AG10803 (cell line): ENCODE results near the gene RALA.
"Not testable (repeated sequence)": the region's sequence is repeated elsewhere in the genome, so short reads cannot be mapped to it uniquely, and the experiment has no call there.

Source experiments
- DNase-seq: peaks from one replicate; pipeline ENCODE4 v3.0.0; 2010; ENCODE audit warnings: low read depth
- H3K4me3 ChIP-seq: 2 replicates; pipeline ENCODE4 v1.5.1; 2011; ENCODE audit warnings: mild to moderate bottlenecking, low read length, control low read depth
- CTCF ChIP-seq: conservative IDR thresholded peaks from 2 replicates; pipeline ENCODE4 v1.5.1; 2011; ENCODE audit warnings: mild to moderate bottlenecking, low read length, control low read depth, inconsistent platforms

RALA gene

GRCh38 chr7:39681887-39682441 lies 58.6 kb downstream of the RALA start:
- no peak overlapping the region for H3K4me3 ChIP-seq
- TF ChIP-seq CTCF: no peak
- peak; percentile 20 for DNase-seq

GRCh38 chr7:39683216-39683845 lies 60.0 kb downstream of the RALA start:
- peak overlapping the region; percentile 7; the same call in 1 of the 2 replicates for H3K4me3 ChIP-seq
- DNase-seq: peak; percentile 76
- TF ChIP-seq CTCF: no peak

DNA sequence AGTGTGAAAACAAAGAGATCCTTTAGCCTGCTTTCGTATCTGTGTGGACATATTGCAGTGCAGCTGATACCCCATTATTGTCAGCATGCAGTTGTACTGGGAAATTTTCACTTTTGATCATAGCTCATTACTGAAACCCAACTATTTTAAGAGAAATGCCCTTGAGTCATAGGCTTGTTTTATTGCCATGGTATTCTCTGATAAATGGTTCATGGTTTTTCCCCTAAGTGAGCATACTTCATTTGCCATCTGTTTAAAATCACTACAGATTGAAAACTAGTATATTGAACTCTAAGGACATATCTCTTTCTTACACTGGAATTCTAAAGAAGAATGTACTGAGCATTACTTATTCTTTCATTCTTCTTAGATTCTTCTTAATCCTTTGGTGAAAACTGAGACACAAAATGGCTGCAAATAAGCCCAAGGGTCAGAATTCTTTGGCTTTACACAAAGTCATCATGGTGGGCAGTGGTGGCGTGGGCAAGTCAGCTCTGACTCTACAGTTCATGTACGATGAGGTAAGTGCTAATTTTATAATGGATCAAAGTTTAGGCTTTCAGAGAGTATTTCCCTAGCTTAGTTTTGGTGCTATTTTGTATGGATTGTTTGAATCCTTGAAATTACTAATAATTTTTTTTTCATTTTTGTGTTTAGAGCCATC lies 63.0 kb downstream of the RALA start:
- no peak overlapping the region for H3K4me3 ChIP-seq
- TF ChIP-seq CTCF: no peak
- peak; percentile 82 for DNase-seq

- no peak overlapping the region for H3K4me3 ChIP-seq
- no peak for TF ChIP-seq CTCF
- DNase-seq: peak; percentile 46
Observed at GRCh38 chr7:39688611-39689480, 65.5 kb downstream of the RALA start.

GRCh38 chr7:39691821-39692220 lies 68.4 kb downstream of the RALA start:
- H3K4me3 ChIP-seq: no peak overlapping the region
- TF ChIP-seq CTCF: no peak
- peak; percentile 65 for DNase-seq

DNA sequence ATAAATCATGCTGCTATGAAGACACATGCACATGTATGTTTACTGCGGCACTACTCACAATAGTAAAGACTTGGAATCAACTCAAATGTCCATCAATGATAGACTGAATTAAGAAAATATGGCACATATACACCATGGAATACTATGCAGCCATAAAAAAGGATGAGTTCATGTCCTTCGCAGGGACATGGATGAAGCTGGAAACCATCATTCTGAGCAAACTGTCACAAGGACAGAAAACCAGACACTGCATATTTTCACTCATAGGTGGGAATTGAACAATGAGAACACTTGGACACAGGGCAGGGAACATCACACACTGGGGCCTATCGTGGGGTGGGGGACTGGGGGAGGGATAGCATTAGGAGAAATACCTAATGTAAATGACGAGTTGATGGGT lies 69.7 kb downstream of the RALA start:
- not testable (repeated sequence) for H3K4me3 ChIP-seq, DNase-seq

- DNase-seq: no peak
- H3K4me3 ChIP-seq: no peak overlapping the region
- no peak for TF ChIP-seq CTCF
Observed at GRCh38 chr7:39693812-39694211, 70.4 kb downstream of the RALA start.
